ENCODE results near the gene TENT5C.

- no peak for TF ChIP-seq SUZ12 (IDR thresholded peaks at IDR 0.05; ENCODE audit: extremely low read depth, insufficient read depth, insufficient read length)
- no peak for TF ChIP-seq YY1 (IDR thresholded peaks at IDR 0.05; ENCODE audit: insufficient read depth, insufficient read length)
- TF ChIP-seq ZNF274 (IDR thresholded peaks at IDR 0.05; ENCODE audit: low read depth, low read length), result no peak
Observed at GRCh38 chr1:117563492-117563875, 42.4 kb upstream of the TENT5C start.

Measured in NT2/D1 (cell line).